ENCODE data around the gene FLNA. TPM values are rescaled to one million over a fixed set of nuclear protein-coding genes. Genes with fewer than 3 reads are reported as not detected.

The FLNA gene
- total RNA-seq, 1 experiment from 2014 or later = 1,210 TPM

DNA sequence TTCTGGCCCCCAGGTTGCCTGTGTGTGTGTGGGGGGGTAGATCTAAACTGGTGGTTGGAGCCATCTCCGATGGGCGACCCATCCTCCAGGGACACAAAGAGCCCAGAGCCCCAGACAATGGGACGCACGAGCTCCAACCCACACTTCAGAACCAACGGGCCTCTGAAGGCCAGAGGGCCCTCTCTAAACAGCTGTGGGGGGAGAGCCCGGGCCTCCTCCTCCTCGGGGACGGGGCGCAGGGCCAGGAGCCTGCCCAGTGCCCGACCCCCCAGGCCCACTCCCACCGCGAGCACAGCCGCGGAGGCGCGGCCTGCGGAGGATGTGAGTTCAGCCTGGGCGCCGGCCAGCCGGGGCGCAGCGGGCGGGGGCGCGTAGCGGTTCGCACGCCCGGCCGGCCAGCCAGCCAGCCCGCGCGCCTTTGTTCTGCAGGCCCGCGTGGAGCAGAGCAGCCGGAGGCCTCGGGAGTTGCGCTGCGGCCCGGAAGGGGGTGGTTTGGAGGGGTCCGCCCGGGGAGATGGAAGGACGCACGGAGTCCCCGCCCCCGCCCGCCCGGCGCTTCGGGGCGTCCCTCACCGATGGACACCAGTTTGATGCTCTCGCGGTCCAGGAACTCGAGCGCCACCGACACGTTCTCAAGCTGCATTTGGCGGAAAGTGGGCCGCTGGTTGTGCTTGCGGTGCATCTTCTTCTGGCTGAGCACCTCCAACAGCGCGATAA is 4.0 kb downstream of the FLNA start:
- ChIA-PET POLR2A (ENCODE audit: low non-redundant PET) (interaction anchor here (0.7 kb wide), 4 partner anchors 27 to 596 kb away, joined by 3 to 13 read pairs (median 10); no protein-coding TSS in a partner anchor), CTCF (no interaction called here)
- Histone ChIP-seq H3K27me3 (replicated peaks; ENCODE audit: insufficient read depth, low read depth, low read length, poor library complexity) (no peaks in the 10 kb centered on the region), H3K4me3 (ENCODE audit: low read depth, low read length, poor library complexity, severe bottlenecking) (peak overlapping the region; percentile 81), H3K9me3 (ENCODE audit: low read depth, low read length, poor library complexity, severe bottlenecking) (no peaks in the 10 kb centered on the region), H3K27ac (ENCODE audit: low read depth, low read length, poor library complexity, severe bottlenecking) (peak overlapping the region; percentile 96), H3K36me3 (ENCODE audit: insufficient read depth, low read length, poor library complexity, severe bottlenecking) (peaks cover 28% of the 10 kb centered on the region), H3K4me1 (ENCODE audit: insufficient read depth, low read length, poor library complexity, severe bottlenecking) (peaks cover 21% of the 10 kb centered on the region)
- TF ChIP-seq, protein P1, sequence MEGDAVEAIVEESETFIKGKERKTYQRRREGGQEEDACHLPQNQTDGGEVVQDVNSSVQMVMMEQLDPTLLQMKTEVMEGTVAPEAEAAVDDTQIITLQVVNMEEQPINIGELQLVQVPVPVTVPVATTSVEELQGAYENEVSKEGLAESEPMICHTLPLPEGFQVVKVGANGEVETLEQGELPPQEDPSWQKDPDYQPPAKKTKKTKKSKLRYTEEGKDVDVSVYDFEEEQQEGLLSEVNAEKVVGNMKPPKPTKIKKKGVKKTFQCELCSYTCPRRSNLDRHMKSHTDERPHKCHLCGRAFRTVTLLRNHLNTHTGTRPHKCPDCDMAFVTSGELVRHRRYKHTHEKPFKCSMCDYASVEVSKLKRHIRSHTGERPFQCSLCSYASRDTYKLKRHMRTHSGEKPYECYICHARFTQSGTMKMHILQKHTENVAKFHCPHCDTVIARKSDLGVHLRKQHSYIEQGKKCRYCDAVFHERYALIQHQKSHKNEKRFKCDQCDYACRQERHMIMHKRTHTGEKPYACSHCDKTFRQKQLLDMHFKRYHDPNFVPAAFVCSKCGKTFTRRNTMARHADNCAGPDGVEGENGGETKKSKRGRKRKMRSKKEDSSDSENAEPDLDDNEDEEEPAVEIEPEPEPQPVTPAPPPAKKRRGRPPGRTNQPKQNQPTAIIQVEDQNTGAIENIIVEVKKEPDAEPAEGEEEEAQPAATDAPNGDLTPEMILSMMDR (conservative IDR thresholded peaks at IDR 0.05; ENCODE audit: low read depth, low read length) = no peak
- no peak for TF ChIP-seq EZH2 (IDR thresholded peaks at IDR 0.05; ENCODE audit: borderline replicate concordance, low read depth, low read length, poor library complexity, severe bottlenecking)
- intact Hi-C loops (cut with micrococcal nuclease; ENCODE audit: unreplicated experiment) = no loop called here
- BruUV-seq (replicated peaks) = no TSS peak
- DNase-seq (ENCODE audit: low spot score) = no peak

DNA sequence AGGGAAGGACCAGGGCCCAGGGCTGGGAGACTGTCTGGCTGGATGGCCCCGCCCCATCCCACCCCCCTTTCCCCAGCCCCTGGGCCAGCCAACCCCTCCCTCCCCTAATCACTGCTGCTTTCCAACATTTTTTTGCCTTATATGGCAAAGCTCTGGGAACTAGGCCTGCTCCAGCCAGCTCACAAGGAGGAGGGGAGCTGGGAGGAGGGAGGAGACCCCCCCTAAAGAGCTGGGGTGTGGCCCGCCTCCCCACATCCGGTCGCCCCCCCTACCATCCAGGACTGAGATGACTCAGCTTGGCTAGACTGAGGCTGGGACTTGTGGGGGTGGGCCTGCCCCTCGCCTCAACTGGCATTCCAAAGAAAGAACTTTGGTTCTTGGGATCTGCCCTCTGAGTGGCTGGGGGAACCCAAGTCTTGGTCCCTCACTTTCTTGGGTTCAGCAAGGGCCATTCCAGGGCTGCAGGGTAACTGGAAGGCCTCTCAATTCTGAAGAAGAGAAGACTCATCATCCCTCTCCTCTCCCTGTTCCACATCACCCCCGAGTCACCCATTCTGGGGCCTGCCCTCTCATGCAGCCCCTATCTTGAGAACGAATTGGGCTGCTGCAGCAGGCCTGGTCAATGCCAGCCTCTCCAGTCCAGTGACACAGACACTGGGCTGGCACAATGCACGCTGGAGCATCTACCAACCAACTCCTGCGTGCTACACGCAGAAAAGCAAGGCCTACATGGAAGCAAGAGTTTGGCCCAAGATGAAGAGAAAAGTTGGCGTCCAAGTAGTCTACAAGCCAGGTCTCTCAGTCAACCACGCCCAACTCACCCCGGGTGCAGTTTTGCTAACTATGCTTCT is 4.8 kb downstream of the FLNA start:
- intact Hi-C loops (cut with micrococcal nuclease; ENCODE audit: unreplicated experiment) = no loop called here
- H3K4me3 ChIP-seq (ENCODE audit: low read depth, low read length, poor library complexity, severe bottlenecking) = peak overlapping the region; percentile 81
- peak; percentile 94 for DNase-seq (ENCODE audit: low spot score)
- no peaks in the 10 kb centered on the region for H3K27me3 ChIP-seq (replicated peaks; ENCODE audit: insufficient read depth, low read depth, low read length, poor library complexity)
- peak overlapping the region; percentile 96 for H3K27ac ChIP-seq (ENCODE audit: low read depth, low read length, poor library complexity, severe bottlenecking)
- BruUV-seq (replicated peaks) = TSS peak; percentile 99
- H3K9me3 ChIP-seq (ENCODE audit: low read depth, low read length, poor library complexity, severe bottlenecking) = no peaks in the 10 kb centered on the region
- peaks cover 21% of the 10 kb centered on the region for H3K4me1 ChIP-seq (ENCODE audit: insufficient read depth, low read length, poor library complexity, severe bottlenecking)
- peaks cover 36% of the 10 kb centered on the region for H3K36me3 ChIP-seq (ENCODE audit: insufficient read depth, low read length, poor library complexity, severe bottlenecking)
- ChIA-PET POLR2A (ENCODE audit: low non-redundant PET) (interaction anchor here (1.1 kb wide), 1 partner anchor 9 kb away, joined by 8 read pairs; the partner anchor contains the start of gene EMD), CTCF (interaction anchor here (0.5 kb wide), 1 partner anchor 33 kb away, joined by 6 read pairs; no protein-coding TSS in a partner anchor)
- no peak for TF ChIP-seq EZH2 (IDR thresholded peaks at IDR 0.05; ENCODE audit: borderline replicate concordance, low read depth, low read length, poor library complexity, severe bottlenecking)
- TF ChIP-seq, protein P1 (conservative IDR thresholded peaks at IDR 0.05; ENCODE audit: low read depth, low read length) = no peak

DNA sequence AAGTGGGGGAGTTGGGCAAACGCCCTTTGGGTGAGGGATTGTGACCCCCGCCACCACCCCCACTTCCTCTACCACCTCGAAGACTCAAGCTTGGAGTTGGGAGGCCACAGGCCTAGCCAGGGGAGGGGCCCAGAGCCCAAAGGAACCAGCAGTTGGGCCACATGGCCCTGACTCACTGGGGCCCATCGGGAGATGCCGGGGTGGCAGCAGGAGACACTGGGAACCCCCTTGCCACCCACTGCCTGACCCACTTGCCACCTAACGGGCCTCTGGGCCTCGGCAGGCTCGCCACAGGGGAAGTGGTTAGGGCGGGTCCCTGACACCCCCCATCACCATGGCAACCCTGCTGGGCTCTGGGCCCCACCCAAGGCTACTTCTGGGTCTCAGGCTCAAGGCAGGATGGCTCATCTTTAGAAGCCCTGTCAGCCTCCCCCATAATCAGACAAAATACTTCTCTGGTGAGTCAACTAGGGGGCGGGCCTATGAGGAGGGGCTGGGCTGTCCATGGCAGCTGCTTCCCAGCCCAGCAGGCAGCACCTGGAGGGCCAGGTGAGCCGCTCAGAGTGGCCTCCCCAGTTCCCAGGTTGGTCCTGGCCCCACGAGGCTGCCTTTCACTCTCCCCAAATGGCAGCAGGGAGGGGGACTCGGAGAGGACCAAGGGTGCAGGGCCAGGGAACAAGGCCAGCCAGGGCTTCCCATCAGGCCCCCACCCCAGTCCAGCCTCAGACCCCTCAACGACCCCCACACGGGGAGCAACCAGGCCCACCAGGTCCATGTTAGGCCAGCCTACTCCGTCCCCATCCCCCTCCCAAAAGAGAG is 5.6 kb downstream of the FLNA start:
- intact Hi-C loops (cut with micrococcal nuclease; ENCODE audit: unreplicated experiment) = no loop called here
- POLR2A ChIA-PET (ENCODE audit: low non-redundant PET) = interaction anchor here (1.1 kb wide), 1 partner anchor 10 kb away, joined by 8 read pairs; the partner anchor contains the start of gene EMD
- peak overlapping the region; percentile 96 for H3K27ac ChIP-seq (ENCODE audit: low read depth, low read length, poor library complexity, severe bottlenecking)
- no peaks in the 10 kb centered on the region for H3K27me3 ChIP-seq (replicated peaks; ENCODE audit: insufficient read depth, low read depth, low read length, poor library complexity)
- TF ChIP-seq, protein P1 (conservative IDR thresholded peaks at IDR 0.05; ENCODE audit: low read depth, low read length) = no peak
- no peak for TF ChIP-seq EZH2 (IDR thresholded peaks at IDR 0.05; ENCODE audit: borderline replicate concordance, low read depth, low read length, poor library complexity, severe bottlenecking)
- no TSS peak for BruUV-seq (replicated peaks)
- H3K36me3 ChIP-seq (ENCODE audit: insufficient read depth, low read length, poor library complexity, severe bottlenecking) = peaks cover 43% of the 10 kb centered on the region
- no peaks in the 10 kb centered on the region for H3K9me3 ChIP-seq (ENCODE audit: low read depth, low read length, poor library complexity, severe bottlenecking)
- DNase-seq (ENCODE audit: low spot score) = peak; percentile 77
- CTCF ChIA-PET = no interaction called here
- peaks cover 20% of the 10 kb centered on the region for H3K4me1 ChIP-seq (ENCODE audit: insufficient read depth, low read length, poor library complexity, severe bottlenecking)
- peak overlapping the region; percentile 81 for H3K4me3 ChIP-seq (ENCODE audit: low read depth, low read length, poor library complexity, severe bottlenecking)

Measured in A673 (cell line).